ENCODE measurements around the gene BLOC1S3.

DNA sequence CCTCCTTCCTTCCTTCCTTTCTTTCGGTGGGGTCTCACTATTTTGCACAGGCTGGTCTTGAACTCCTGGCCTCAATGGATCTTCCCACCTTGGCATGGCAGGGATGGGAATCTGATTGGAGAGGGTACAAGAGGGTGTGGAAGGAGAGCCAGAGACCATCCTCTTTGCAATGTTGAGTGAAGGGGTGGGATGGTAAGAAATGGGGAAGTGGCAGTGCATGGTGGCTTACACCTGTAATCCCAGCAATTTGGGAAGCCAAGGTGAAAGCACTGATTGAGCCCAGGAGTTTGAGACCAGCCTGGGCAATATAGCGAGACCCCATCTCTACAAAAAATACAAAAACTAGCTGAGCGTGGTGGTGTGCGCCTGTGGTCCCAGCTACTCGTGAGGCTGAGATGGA lies 5.5 kb downstream of the BLOC1S3 start:
- TF ChIP-seq CTCF (conservative IDR thresholded peaks at IDR 0.05): no peak
- TF ChIP-seq EZH2 (IDR thresholded peaks at IDR 0.05; ENCODE audit: low read depth): no peak
